ENCODE results near the gene KIAA1217.

- TF ChIP-seq ZNF121 (CRISPR knock-in tag; IDR thresholded peaks at IDR 0.05), result no peak
- TF ChIP-seq JUN (CRISPR knock-in tag; IDR thresholded peaks at IDR 0.05), result no peak
- TF ChIP-seq CTCF (IDR thresholded peaks at IDR 0.05), result no peak
- TF ChIP-seq, protein P1, sequence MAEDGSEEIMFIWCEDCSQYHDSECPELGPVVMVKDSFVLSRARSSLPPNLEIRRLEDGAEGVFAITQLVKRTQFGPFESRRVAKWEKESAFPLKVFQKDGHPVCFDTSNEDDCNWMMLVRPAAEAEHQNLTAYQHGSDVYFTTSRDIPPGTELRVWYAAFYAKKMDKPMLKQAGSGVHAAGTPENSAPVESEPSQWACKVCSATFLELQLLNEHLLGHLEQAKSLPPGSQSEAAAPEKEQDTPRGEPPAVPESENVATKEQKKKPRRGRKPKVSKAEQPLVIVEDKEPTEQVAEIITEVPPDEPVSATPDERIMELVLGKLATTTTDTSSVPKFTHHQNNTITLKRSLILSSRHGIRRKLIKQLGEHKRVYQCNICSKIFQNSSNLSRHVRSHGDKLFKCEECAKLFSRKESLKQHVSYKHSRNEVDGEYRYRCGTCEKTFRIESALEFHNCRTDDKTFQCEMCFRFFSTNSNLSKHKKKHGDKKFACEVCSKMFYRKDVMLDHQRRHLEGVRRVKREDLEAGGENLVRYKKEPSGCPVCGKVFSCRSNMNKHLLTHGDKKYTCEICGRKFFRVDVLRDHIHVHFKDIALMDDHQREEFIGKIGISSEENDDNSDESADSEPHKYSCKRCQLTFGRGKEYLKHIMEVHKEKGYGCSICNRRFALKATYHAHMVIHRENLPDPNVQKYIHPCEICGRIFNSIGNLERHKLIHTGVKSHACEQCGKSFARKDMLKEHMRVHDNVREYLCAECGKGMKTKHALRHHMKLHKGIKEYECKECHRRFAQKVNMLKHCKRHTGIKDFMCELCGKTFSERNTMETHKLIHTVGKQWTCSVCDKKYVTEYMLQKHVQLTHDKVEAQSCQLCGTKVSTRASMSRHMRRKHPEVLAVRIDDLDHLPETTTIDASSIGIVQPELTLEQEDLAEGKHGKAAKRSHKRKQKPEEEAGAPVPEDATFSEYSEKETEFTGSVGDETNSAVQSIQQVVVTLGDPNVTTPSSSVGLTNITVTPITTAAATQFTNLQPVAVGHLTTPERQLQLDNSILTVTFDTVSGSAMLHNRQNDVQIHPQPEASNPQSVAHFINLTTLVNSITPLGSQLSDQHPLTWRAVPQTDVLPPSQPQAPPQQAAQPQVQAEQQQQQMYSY (CRISPR knock-in tag; IDR thresholded peaks at IDR 0.05), result no peak
- no peak for TF ChIP-seq ZNF263 (CRISPR knock-in tag; IDR thresholded peaks at IDR 0.05; ENCODE audit: low read depth)
- TF ChIP-seq ATF1 (CRISPR knock-in tag; IDR thresholded peaks at IDR 0.05), result no peak
- TF ChIP-seq CREM (CRISPR knock-in tag; IDR thresholded peaks at IDR 0.05), result no peak
Observed at GRCh38 chr10:24446739-24447138, 237.8 kb downstream of the KIAA1217 start.
